ENCODE results near the gene ZNF423. TPM values are rescaled to one million over a fixed set of nuclear protein-coding genes. Genes with fewer than 3 reads are reported as not detected.
A peak's percentile ranks its signal among the peaks of the same experiment; 100 is the strongest.

The ZNF423 gene
- total and polyA plus RNA-seq, 4 donors, result 16.9 to 43.0 (median 34.4) TPM

DNA sequence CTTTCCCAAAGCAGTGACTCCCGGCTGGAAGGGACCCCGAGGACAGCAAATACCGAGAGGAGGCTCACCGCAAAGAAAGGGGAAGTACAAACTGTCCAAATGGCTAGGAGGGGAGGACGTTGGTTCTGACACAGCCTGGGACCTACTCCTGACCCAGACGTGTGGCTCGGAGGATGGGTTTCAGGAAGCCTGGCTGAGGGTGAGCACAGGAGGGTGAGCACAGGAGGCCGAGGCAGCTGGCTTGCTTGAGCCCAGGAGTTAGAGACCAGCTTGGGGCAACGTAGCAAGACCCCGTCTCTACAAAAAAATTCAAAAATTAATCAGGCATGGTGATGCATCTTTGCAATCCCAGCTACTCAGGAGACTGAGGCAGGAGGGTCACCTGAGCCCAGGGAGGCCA lies 399.1 kb downstream of the ZNF423 start:
- H3K9me3 ChIP-seq (ENCODE audit: control insufficient read depth, insufficient read depth, low read length), result no peaks in the 10 kb centered on the region
- no peaks in the 10 kb centered on the region for H3K4me1 ChIP-seq (ENCODE audit: control insufficient read depth, insufficient read depth, low read length)
- H3K27me3 ChIP-seq (ENCODE audit: control insufficient read depth, insufficient read depth, low read length), result no peaks in the 10 kb centered on the region
- no peaks in the 10 kb centered on the region for H3K36me3 ChIP-seq (ENCODE audit: control insufficient read depth, insufficient read depth, low read length)
- no peak for DNase-seq (ENCODE audit: low read depth in 4 of 6, low spot score in 6 of 6)
- WGBS (ENCODE audit: insufficient coverage), result 92% methylated on average over 7 of the region's 10 CpGs
- H3K27ac ChIP-seq (ENCODE audit: low read depth, low read length), result no peak overlapping the region
- no peak overlapping the region for H3K4me3 ChIP-seq (ENCODE audit: low read depth, low read length)

GRCh38 chr16:49455991-49456745 lies 399.7 kb downstream of the ZNF423 start:
- whole genome bisulfite sequencing (ENCODE audit: insufficient coverage), result 95% methylated on average over 6 of the region's 8 CpGs
- Histone ChIP-seq H3K4me1 (ENCODE audit: control insufficient read depth, insufficient read depth, low read length) (no peaks in the 10 kb centered on the region), H3K27ac (ENCODE audit: low read depth, low read length) (no peak overlapping the region), H3K27me3 (ENCODE audit: control insufficient read depth, insufficient read depth, low read length) (no peaks in the 10 kb centered on the region), H3K9me3 (ENCODE audit: control insufficient read depth, insufficient read depth, low read length) (no peaks in the 10 kb centered on the region), H3K4me3 (ENCODE audit: low read depth, low read length) (no peak overlapping the region), H3K36me3 (ENCODE audit: control insufficient read depth, insufficient read depth, low read length) (no peaks in the 10 kb centered on the region)
- no peak for DNase-seq (ENCODE audit: low read depth in 4 of 6, low spot score in 6 of 6)

DNA sequence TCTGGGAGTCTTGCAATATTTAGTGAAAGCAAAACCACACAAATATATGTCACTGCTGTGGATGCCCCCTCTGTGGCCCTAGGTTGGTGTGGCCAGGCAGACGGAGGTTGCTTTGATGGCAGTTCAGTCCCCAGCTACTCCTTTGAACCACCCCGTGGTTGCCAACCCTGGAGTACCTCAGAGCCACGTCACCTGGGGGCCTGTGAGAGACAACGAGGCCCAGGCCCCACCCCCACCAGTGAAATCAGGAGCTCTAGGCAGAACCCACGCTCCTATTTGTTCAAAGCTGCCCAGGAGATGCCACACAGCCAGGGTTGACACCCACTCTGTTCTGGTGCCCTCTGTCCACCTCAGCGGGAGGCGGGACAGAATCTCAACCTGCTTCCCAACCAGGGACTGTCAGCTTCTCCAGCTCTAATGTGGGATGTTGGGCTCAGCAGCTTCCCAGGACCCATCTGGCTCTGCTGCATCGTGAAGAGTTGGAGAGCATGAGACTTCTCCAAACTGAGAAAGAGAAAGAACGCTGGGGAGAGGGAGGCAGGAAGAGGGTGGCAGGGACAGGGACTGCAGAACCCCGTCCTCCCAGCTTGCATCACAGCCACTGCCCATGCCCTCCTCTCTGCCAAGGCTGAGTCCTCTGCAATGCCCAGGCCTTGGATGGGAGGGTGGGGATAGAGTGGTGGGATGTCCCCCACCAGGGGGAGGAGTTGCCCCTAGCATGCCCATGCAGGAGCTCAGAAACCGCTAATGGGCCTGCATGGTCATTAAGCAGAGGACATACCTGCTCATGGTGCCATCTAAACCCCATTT lies 400.5 kb downstream of the ZNF423 start:
- no peak overlapping the region for H3K27ac ChIP-seq (ENCODE audit: low read depth, low read length)
- no peaks in the 10 kb centered on the region for H3K36me3 ChIP-seq (ENCODE audit: control insufficient read depth, insufficient read depth, low read length)
- H3K4me3 ChIP-seq (ENCODE audit: low read depth, low read length), result no peak overlapping the region
- H3K27me3 ChIP-seq (ENCODE audit: control insufficient read depth, insufficient read depth, low read length), result no peaks in the 10 kb centered on the region
- DNase-seq (ENCODE audit: low read depth in 4 of 6, low spot score in 6 of 6), result no peak
- H3K9me3 ChIP-seq (ENCODE audit: control insufficient read depth, insufficient read depth, low read length), result no peaks in the 10 kb centered on the region
- no peaks in the 10 kb centered on the region for H3K4me1 ChIP-seq (ENCODE audit: control insufficient read depth, insufficient read depth, low read length)
- WGBS (ENCODE audit: insufficient coverage), result 91% methylated on average over 7 of the region's 11 CpGs

- H3K9me3 ChIP-seq (ENCODE audit: control insufficient read depth, insufficient read depth, low read length), result no peaks in the 10 kb centered on the region
- WGBS (ENCODE audit: insufficient coverage), result 90% methylated on average over 11 of the region's 12 CpGs
- no peaks in the 10 kb centered on the region for H3K27me3 ChIP-seq (ENCODE audit: control insufficient read depth, insufficient read depth, low read length)
- H3K4me3 ChIP-seq (ENCODE audit: low read depth, low read length), result no peak overlapping the region
- no peaks in the 10 kb centered on the region for H3K36me3 ChIP-seq (ENCODE audit: control insufficient read depth, insufficient read depth, low read length)
- no peak for DNase-seq (ENCODE audit: low read depth in 4 of 6, low spot score in 6 of 6)
- no peak overlapping the region for H3K27ac ChIP-seq (ENCODE audit: low read depth, low read length)
- H3K4me1 ChIP-seq (ENCODE audit: control insufficient read depth, insufficient read depth, low read length), result no peaks in the 10 kb centered on the region
Measured at GRCh38 chr16:49454426-49455180, 401.3 kb downstream of the ZNF423 start.

DNA sequence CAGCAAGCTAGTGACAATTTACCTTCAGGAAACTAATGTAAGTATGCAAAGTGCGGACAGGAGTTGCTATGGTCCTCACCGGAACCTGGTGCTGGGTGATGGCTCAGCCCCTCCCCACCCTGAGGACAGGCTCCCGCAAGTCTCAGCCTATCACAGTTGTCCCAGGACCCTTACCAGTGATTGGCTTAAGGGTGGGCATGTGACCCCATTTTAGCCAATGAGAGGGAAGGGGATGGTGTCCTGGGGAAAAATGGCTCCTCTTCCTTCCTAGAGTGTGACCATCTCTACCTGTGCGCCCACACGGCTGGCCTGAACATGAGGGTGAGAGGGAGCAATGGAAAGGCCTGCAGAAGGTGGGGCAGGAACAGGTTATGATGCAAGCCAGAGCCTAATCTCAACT lies 401.9 kb downstream of the ZNF423 start:
- WGBS (ENCODE audit: insufficient coverage), result no CpG with 5 or more reads among the region's 5 CpGs
- Histone ChIP-seq H3K4me3 (ENCODE audit: low read depth, low read length) (no peak overlapping the region), H3K27ac (ENCODE audit: low read depth, low read length) (no peak overlapping the region), H3K9me3 (ENCODE audit: control insufficient read depth, insufficient read depth, low read length) (no peaks in the 10 kb centered on the region), H3K36me3 (ENCODE audit: control insufficient read depth, insufficient read depth, low read length) (no peaks in the 10 kb centered on the region), H3K27me3 (ENCODE audit: control insufficient read depth, insufficient read depth, low read length) (no peaks in the 10 kb centered on the region), H3K4me1 (ENCODE audit: control insufficient read depth, insufficient read depth, low read length) (no peaks in the 10 kb centered on the region)
- DNase-seq (ENCODE audit: low read depth in 4 of 6, low spot score in 6 of 6), result no peak

DNA sequence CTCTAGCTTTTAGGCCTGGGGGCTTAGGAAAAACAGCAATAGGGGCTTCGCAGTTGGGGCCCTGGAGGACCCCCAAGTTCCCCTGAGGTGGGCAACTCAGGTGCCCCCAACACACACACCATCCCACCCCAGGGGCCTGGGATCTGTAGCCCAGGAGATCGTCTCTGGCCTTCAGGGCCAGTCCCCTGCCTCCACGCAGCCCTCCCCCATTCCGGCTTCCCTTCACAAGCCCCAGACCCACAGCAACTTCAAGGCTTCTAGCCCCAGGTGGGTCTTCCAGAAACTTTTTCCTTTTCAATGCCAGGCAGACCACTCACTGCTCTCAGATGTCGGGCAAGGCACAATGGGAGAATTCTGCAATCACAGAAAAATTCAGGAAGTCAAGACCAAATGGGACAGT lies 402.9 kb downstream of the ZNF423 start:
- no peaks in the 10 kb centered on the region for H3K27me3 ChIP-seq (ENCODE audit: control insufficient read depth, insufficient read depth, low read length)
- H3K4me1 ChIP-seq (ENCODE audit: control insufficient read depth, insufficient read depth, low read length), result no peaks in the 10 kb centered on the region
- H3K4me3 ChIP-seq (ENCODE audit: low read depth, low read length), result no peak overlapping the region
- no peak overlapping the region for H3K27ac ChIP-seq (ENCODE audit: low read depth, low read length)
- DNase-seq (ENCODE audit: low read depth in 4 of 6, low spot score in 6 of 6), result no peak
- H3K36me3 ChIP-seq (ENCODE audit: control insufficient read depth, insufficient read depth, low read length), result no peaks in the 10 kb centered on the region
- WGBS (ENCODE audit: insufficient coverage), result 89% methylated on average over 4 of the region's 5 CpGs
- no peaks in the 10 kb centered on the region for H3K9me3 ChIP-seq (ENCODE audit: control insufficient read depth, insufficient read depth, low read length)

DNA sequence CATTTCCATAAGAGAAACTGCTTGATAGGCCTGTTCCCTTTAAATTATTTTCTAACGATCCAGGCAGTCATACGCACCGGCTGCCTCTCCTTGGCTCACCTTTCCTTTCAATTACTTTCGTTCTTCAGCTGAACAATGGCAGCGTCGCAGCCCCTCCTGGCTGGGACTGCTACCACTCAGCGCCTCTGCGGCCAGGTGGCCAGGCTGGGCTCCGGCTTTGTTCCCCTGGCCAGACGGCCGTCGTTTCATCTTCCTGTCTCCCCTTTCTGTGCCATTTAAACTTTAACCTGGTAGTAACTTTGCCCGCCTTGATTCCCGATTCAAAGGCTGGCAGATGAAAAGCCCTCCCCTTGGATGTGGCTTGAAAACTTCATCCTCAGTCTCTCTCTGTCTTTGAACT lies 403.3 kb downstream of the ZNF423 start:
- Histone ChIP-seq H3K9me3 (ENCODE audit: control insufficient read depth, insufficient read depth, low read length) (no peaks in the 10 kb centered on the region), H3K27me3 (ENCODE audit: control insufficient read depth, insufficient read depth, low read length) (no peaks in the 10 kb centered on the region), H3K27ac (ENCODE audit: low read depth, low read length) (no peak overlapping the region), H3K36me3 (ENCODE audit: control insufficient read depth, insufficient read depth, low read length) (no peaks in the 10 kb centered on the region), H3K4me1 (ENCODE audit: control insufficient read depth, insufficient read depth, low read length) (no peaks in the 10 kb centered on the region), H3K4me3 (ENCODE audit: low read depth, low read length) (no peak overlapping the region)
- peak in 1 of 6 donors; percentile 40 for DNase-seq (ENCODE audit: low read depth in 4 of 6, low spot score in 6 of 6)
- 36% methylated on average over 14 of the region's 14 CpGs for WGBS (ENCODE audit: insufficient coverage)

- Histone ChIP-seq H3K27ac (ENCODE audit: low read depth, low read length) (no peak overlapping the region), H3K4me3 (ENCODE audit: low read depth, low read length) (no peak overlapping the region), H3K36me3 (ENCODE audit: control insufficient read depth, insufficient read depth, low read length) (no peaks in the 10 kb centered on the region), H3K4me1 (ENCODE audit: control insufficient read depth, insufficient read depth, low read length) (no peaks in the 10 kb centered on the region), H3K27me3 (ENCODE audit: control insufficient read depth, insufficient read depth, low read length) (no peaks in the 10 kb centered on the region), H3K9me3 (ENCODE audit: control insufficient read depth, insufficient read depth, low read length) (no peaks in the 10 kb centered on the region)
- DNase-seq (ENCODE audit: low read depth in 4 of 6, low spot score in 6 of 6), result no peak
- WGBS (ENCODE audit: insufficient coverage), result 60% methylated on average over 1 of the region's 4 CpGs
Measured at GRCh38 chr16:49452108-49452507, 403.8 kb downstream of the ZNF423 start.

DNA sequence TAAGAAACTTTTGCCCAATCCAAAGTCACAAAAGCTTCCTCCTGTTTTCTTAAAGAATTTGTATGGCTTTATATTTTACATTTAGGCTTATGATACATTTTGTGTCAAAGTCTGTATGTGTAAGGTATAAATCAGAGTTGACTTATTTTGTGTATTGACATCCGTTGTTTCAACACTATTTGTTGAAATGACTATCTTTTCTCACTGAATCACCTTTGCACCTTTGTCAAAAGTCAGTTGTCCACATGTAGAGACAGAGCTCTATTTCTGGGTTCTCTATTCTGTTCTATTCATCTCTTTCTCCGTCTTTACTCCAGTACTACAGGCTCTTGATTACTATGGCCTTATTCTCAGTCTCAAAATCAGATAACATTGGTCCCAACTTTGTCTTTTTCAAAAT lies 409.1 kb downstream of the ZNF423 start:
- Histone ChIP-seq H3K27ac (ENCODE audit: low read depth, low read length) (no peak overlapping the region), H3K36me3 (ENCODE audit: control insufficient read depth, insufficient read depth, low read length) (no peaks in the 10 kb centered on the region), H3K27me3 (ENCODE audit: control insufficient read depth, insufficient read depth, low read length) (no peaks in the 10 kb centered on the region), H3K9me3 (ENCODE audit: control insufficient read depth, insufficient read depth, low read length) (no peaks in the 10 kb centered on the region), H3K4me3 (ENCODE audit: low read depth, low read length) (no peak overlapping the region), H3K4me1 (ENCODE audit: control insufficient read depth, insufficient read depth, low read length) (peaks cover 11% of the 10 kb centered on the region)
- no CpG with 5 or more reads among the region's 2 CpGs for WGBS (ENCODE audit: insufficient coverage)
- DNase-seq (ENCODE audit: low read depth in 4 of 6, low spot score in 6 of 6), result no peak
